Stimulated activated CD8-positive, alpha-beta memory T cell treated with anti-CD3 and anti-CD28 coated beads, Interleukin-7, amount 100 ng/mL, for 1 hour (primary cell): ENCODE data around the gene GATC.
A peak's percentile ranks its signal among the peaks of the same experiment; 100 is the strongest.
"Not testable (repeated sequence)": the region's sequence is repeated elsewhere in the genome, so short reads cannot be mapped to it uniquely, and the experiment has no call there.

Source experiments
- DNase-seq, 2 donors: peaks; one replicate each; pipeline ENCODE4 v3.0.0-alpha.2; 2020; ENCODE audit warnings: low read depth in 2 of 2

The GATC gene

GRCh38 chr12:120470150-120470784, 24.0 kb downstream of the GATC start:
- no peak for DNase-seq

GRCh38 chr12:120472521-120472920, 26.3 kb downstream of the GATC start:
- DNase-seq, result no peak

- DNase-seq, result no peak
These were observed 27.8 kb downstream of the GATC start for GRCh38 chr12:120473807-120474615.

GRCh38 chr12:120474616-120474960, 28.3 kb downstream of the GATC start:
- no peak for DNase-seq

- DNase-seq, result no peak
These were observed 29.4 kb downstream of the GATC start for GRCh38 chr12:120475643-120476042.

- no peak for DNase-seq
These were observed 33.2 kb downstream of the GATC start for GRCh38 chr12:120479458-120479857.

GRCh38 chr12:120480211-120480610, 34.0 kb downstream of the GATC start:
- no peak for DNase-seq

- no peak for DNase-seq
These were observed 35.0 kb downstream of the GATC start for GRCh38 chr12:120481022-120481767.

- no peak for DNase-seq
These were observed 37.4 kb downstream of the GATC start for GRCh38 chr12:120483621-120484020.

GRCh38 chr12:120485961-120486881, 40.0 kb downstream of the GATC start:
- DNase-seq, result no peak

- not testable (repeated sequence) for DNase-seq
These were observed 41.3 kb downstream of the GATC start for GRCh38 chr12:120487552-120487951.

- no peak for DNase-seq
These were observed 41.9 kb downstream of the GATC start for GRCh38 chr12:120488057-120488640.

- no peak for DNase-seq
These were observed 42.8 kb downstream of the GATC start for GRCh38 chr12:120489018-120489417.

GRCh38 chr12:120490325-120490724, 44.1 kb downstream of the GATC start:
- no peak for DNase-seq

- no peak for DNase-seq
These were observed 44.7 kb downstream of the GATC start for GRCh38 chr12:120490833-120491512.

GRCh38 chr12:120495186-120495730, 49.0 kb downstream of the GATC start:
- DNase-seq, result no peak

- DNase-seq, result peak; percentile 94 to 98
These were observed 49.6 kb downstream of the GATC start, which contains the start of gene DYNLL1 for GRCh38 chr12:120495731-120496412. TSS of gene DYNLL1 (plus strand) at chr12:120496113. CDS start at chr12:120496422, 309 bp downstream.

GRCh38 chr12:120496413-120497340, 50.4 kb downstream of the GATC start:
- peak; percentile 13 to 25 for DNase-seq
